ENCODE data around the gene NEU4.
A peak's percentile ranks its signal among the peaks of the same experiment; 100 is the strongest.

NEU4 gene

GRCh38 chr2:241809383-241810306 is 652 bp downstream of the NEU4 start:
- H3K9ac ChIP-seq (ENCODE audit: insufficient read length) = no peak overlapping the region
- H3K27ac ChIP-seq = 0 out of 2 replicates have a peak overlapping the region, but pooled peaks have one; percentile 83
- no peak for TF ChIP-seq FOXP2 (optimal IDR thresholded peaks at IDR 0.05; ENCODE audit: control extremely low read depth, extremely low read length, insufficient read depth)
- H3K4me3 ChIP-seq = no peak overlapping the region
- no peak for DNase-seq (ENCODE audit: low read depth, low spot score)
- H3K36me3 ChIP-seq (ENCODE audit: insufficient read depth, low read length) = no peaks in the 10 kb centered on the region
- H3K9me3 ChIP-seq (ENCODE audit: low read depth, low read length) = no peaks in the 10 kb centered on the region

GRCh38 chr2:241810307-241811200 is 1.6 kb downstream of the NEU4 start:
- DNase-seq (ENCODE audit: low read depth, low spot score) = no peak
- Histone ChIP-seq H3K9ac (ENCODE audit: insufficient read length) (no peak overlapping the region), H3K4me3 (no peak overlapping the region), H3K9me3 (ENCODE audit: low read depth, low read length) (no peaks in the 10 kb centered on the region), H3K36me3 (ENCODE audit: insufficient read depth, low read length) (no peaks in the 10 kb centered on the region), H3K27ac (no peak overlapping the region)
- TF ChIP-seq EZH2 (IDR thresholded peaks at IDR 0.05) (no peak), POLR2AphosphoS5 (IDR thresholded peaks at IDR 0.05; ENCODE audit: borderline replicate concordance, low read depth, low read length) (no peak)

GRCh38 chr2:241811201-241811951 is 2.4 kb downstream of the NEU4 start:
- Histone ChIP-seq H3K9me3 (ENCODE audit: low read depth, low read length) (no peaks in the 10 kb centered on the region), H3K36me3 (ENCODE audit: insufficient read depth, low read length) (no peaks in the 10 kb centered on the region), H3K27ac (no peak overlapping the region), H3K9ac (ENCODE audit: insufficient read length) (no peak overlapping the region), H3K4me3 (no peak overlapping the region)
- no peak for DNase-seq (ENCODE audit: low read depth, low spot score)
- TF ChIP-seq POLR2AphosphoS5 (IDR thresholded peaks at IDR 0.05; ENCODE audit: borderline replicate concordance, low read depth, low read length) (no peak), FOXP2 (optimal IDR thresholded peaks at IDR 0.05; ENCODE audit: control extremely low read depth, extremely low read length, insufficient read depth) (no peak), EZH2 (IDR thresholded peaks at IDR 0.05) (no peak)

GRCh38 chr2:241811952-241812729 is 3.1 kb downstream of the NEU4 start:
- no peak for DNase-seq (ENCODE audit: low read depth, low spot score)

GRCh38 chr2:241812730-241813643 is 4.0 kb downstream of the NEU4 start:
- Histone ChIP-seq H3K9ac (ENCODE audit: insufficient read length) (no peak overlapping the region), H3K9me3 (ENCODE audit: low read depth, low read length) (no peaks in the 10 kb centered on the region)
- TF ChIP-seq POLR2AphosphoS5 (IDR thresholded peaks at IDR 0.05; ENCODE audit: borderline replicate concordance, low read depth, low read length) = no peak
- TF ChIP-seq FOXP2 (optimal IDR thresholded peaks at IDR 0.05; ENCODE audit: control extremely low read depth, extremely low read length, insufficient read depth) = no peak
- TF ChIP-seq EZH2 (IDR thresholded peaks at IDR 0.05) = no peak

More at GRCh38 chr2:241811952-241812729, 3.1 kb downstream of the NEU4 start:
- no peak for TF ChIP-seq FOXP2 (optimal IDR thresholded peaks at IDR 0.05; ENCODE audit: control extremely low read depth, extremely low read length, insufficient read depth)
- no peak for TF ChIP-seq EZH2 (IDR thresholded peaks at IDR 0.05)
- no peak for TF ChIP-seq POLR2AphosphoS5 (IDR thresholded peaks at IDR 0.05; ENCODE audit: borderline replicate concordance, low read depth, low read length)
- no peaks in the 10 kb centered on the region for H3K36me3 ChIP-seq (ENCODE audit: insufficient read depth, low read length)
- no peak overlapping the region for H3K27ac ChIP-seq
- no peak overlapping the region for H3K9ac ChIP-seq (ENCODE audit: insufficient read length)
- H3K4me3 ChIP-seq = no peak overlapping the region
- no peaks in the 10 kb centered on the region for H3K9me3 ChIP-seq (ENCODE audit: low read depth, low read length)

GRCh38 chr2:241813644-241814392 is 4.8 kb downstream of the NEU4 start:
- TF ChIP-seq POLR2AphosphoS5 (IDR thresholded peaks at IDR 0.05; ENCODE audit: borderline replicate concordance, low read depth, low read length) = peak; percentile 30; the same call in 1 of the 2 replicates
- TF ChIP-seq EZH2 (IDR thresholded peaks at IDR 0.05) = no peak
- peak overlapping the region; percentile 38; the same call in 1 of the 2 replicates for H3K4me3 ChIP-seq

More at GRCh38 chr2:241812730-241813643, 4.0 kb downstream of the NEU4 start:
- no peak for DNase-seq (ENCODE audit: low read depth, low spot score)
- Histone ChIP-seq H3K36me3 (ENCODE audit: insufficient read depth, low read length) (no peaks in the 10 kb centered on the region), H3K4me3 (no peak overlapping the region), H3K27ac (peak overlapping the region; percentile 57)

More at GRCh38 chr2:241813644-241814392, 4.8 kb downstream of the NEU4 start:
- Histone ChIP-seq H3K36me3 (ENCODE audit: insufficient read depth, low read length) (no peaks in the 10 kb centered on the region), H3K9ac (ENCODE audit: insufficient read length) (peak overlapping the region; percentile 70), H3K27ac (peak overlapping the region; percentile 78), H3K9me3 (ENCODE audit: low read depth, low read length) (no peaks in the 10 kb centered on the region)
- DNase-seq (ENCODE audit: low read depth, low spot score) = no peak

All from SK-N-MC (cell line).